Astrocyte of the cerebellum (primary cell): Measurements from ENCODE around the gene LMBRD2.
A peak's percentile ranks its signal among the peaks of the same experiment; 100 is the strongest.

Source experiments
- DNase-seq: peaks from one replicate; pipeline ENCODE4 v3.0.0-alpha.2; 2011; ENCODE audit warnings: low read depth
- H3K4me3 ChIP-seq: 2 replicates; pipeline ENCODE4 v1.5.1; 2011; ENCODE audit warnings: mild to moderate bottlenecking, low read depth, low read length, moderate library complexity
- in situ Hi-C: cut with HindIII; loops from 2 replicates; pipeline ENCODE4 v1.10.0; 2017; ENCODE audit warnings: low sequenced_read_pairs
- TF ChIP-seq, protein P1 (sequence below): IDR thresholded peaks from 2 replicates; pipeline ENCODE4 v1.5.1; 2012; ENCODE audit warnings: low read length, low read depth, moderate library complexity, mild to moderate bottlenecking; ENCODE audit errors: missing control alignments

Gene LMBRD2

DNA sequence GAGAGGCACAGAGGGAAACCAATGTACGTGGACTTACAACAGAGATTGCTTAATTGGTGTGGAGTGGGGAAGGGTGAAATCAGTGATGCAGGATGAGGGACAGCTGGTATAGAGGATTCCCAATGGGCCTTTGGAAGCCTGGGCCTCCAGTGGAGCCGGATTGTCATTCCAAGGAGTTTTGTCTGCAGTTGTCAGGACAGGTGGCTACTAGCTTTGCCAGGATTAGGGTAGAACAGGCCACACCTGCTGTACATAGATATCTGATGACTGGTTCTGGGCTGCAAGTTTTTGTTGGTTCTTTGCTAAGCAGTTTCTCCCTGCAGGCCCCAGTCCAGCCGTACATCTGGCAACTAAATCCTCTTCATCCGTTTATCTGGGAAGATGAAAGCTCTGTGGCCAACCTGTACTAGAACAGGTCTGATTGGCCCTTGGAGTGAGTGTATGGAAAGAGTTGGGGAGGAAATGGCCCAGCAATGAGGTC lies 4.5 kb upstream of the LMBRD2 start:
- in situ Hi-C loops: no loop called here
- no peak overlapping the region for H3K4me3 ChIP-seq
- TF ChIP-seq, protein P1, sequence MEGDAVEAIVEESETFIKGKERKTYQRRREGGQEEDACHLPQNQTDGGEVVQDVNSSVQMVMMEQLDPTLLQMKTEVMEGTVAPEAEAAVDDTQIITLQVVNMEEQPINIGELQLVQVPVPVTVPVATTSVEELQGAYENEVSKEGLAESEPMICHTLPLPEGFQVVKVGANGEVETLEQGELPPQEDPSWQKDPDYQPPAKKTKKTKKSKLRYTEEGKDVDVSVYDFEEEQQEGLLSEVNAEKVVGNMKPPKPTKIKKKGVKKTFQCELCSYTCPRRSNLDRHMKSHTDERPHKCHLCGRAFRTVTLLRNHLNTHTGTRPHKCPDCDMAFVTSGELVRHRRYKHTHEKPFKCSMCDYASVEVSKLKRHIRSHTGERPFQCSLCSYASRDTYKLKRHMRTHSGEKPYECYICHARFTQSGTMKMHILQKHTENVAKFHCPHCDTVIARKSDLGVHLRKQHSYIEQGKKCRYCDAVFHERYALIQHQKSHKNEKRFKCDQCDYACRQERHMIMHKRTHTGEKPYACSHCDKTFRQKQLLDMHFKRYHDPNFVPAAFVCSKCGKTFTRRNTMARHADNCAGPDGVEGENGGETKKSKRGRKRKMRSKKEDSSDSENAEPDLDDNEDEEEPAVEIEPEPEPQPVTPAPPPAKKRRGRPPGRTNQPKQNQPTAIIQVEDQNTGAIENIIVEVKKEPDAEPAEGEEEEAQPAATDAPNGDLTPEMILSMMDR: no peak
- no peak for DNase-seq

DNA sequence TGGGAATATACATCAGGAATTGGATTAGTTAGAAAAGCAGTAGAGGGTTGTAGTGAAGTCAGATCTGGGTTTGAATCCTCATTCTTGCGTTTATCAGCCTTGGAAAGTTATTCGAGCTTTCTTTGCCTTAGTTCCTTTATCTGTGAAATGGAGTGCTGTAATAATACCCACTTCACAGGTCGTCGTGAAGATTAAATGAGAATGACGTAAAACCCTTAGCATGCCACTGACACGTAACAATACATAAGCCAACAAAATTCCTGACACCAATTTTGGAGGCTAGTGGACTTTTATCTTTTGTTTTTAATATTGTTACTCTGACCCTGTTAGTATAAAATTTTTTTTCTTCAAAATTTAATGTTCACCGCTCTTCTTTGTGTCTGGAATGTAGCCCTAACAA lies 3.6 kb upstream of the LMBRD2 start:
- TF ChIP-seq, protein P1: no peak
- H3K4me3 ChIP-seq: no peak overlapping the region
- no peak for DNase-seq
- in situ Hi-C loops: no loop called here

DNA sequence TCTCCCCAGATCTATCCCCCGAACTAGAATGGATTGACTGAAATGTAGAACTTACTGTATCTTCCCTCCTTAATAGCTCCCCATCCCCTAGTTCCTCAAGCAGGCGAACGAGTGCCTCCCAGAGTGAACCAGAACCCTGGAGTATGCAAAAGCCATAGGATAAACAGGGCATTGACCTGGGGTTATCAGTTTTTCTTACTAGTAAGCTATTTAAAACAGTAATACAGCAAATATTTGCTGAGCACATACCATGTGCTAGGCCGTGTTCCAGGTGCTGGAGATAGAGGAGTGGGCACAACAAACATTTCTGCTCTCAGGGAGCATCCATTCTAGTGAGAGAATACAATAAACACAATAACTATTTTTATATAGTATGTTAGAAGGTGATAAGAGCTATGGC lies 2.0 kb upstream of the LMBRD2 start:
- DNase-seq: no peak
- TF ChIP-seq, protein P1: no peak
- in situ Hi-C loops: no loop called here
- peak overlapping the region; percentile 67 for H3K4me3 ChIP-seq

DNA sequence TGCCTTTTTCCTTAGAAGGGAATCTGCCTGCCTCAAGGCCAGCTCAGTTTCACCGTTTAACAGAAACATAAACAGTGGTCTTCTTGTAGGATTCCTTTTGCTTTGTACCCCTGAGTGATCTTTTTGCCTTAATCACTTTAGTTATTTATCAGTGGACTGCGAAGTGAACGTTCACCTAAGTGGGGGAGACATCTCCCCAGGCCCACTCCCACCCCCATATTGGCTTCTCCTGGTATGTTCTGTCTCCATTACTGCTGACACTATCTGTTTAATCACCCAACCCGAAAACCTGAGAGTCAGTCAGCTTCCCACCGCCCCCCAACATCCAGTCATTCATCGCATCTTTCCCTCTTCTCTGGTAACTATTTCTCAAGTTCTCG lies 1.6 kb upstream of the LMBRD2 start:
- no peak for DNase-seq
- peak overlapping the region; percentile 67 for H3K4me3 ChIP-seq
- in situ Hi-C loops: no loop called here
- TF ChIP-seq, protein P1: no peak

DNA sequence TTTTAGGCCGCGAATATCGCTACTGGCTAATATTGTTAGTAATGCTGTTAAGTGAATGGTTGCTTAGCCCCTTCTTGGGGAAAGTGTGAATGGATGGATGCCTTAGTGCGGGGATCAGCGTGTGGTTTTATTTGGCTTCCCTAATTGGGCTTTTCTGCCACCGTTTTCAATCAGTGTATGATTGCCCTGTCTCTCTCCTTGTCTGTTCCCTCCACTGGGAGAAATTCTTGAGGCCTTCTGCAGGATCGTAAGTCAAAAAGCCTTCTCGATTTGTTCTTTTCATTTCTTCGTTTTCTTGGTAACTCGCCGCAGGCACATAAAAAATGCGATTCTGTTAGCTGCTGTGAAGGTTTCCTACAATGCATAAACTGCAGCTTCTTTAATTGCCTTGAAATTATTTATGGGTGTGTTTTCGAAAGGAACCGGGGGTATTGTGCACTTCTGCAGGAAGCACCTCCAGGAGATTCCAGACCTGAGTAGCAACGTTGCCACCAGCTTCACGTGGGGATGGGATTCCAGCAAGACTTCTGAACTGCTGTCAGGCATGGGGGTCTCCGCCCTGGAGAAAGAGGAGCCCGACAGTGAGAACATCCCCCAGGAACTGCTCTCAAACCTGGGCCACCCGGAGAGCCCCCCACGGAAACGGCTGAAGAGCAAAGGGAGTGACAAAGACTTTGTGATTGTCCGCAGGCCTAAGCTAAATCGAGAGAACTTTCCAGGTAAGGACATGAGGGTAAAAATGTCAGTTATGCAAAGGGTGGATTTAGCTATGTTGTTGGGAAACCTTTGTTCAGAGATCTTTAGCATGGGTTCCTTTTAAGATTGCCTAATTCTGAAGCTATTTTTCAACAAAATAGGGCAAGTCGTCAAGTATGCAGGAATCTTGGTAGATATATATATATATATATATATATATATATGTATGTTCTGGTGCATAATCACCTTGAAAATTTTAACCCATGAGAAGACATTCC lies 924 bp upstream of the LMBRD2 start:
- peak overlapping the region; percentile 67 for H3K4me3 ChIP-seq
- in situ Hi-C loops: no loop called here
- TF ChIP-seq, protein P1: no peak
- no peak for DNase-seq

DNA sequence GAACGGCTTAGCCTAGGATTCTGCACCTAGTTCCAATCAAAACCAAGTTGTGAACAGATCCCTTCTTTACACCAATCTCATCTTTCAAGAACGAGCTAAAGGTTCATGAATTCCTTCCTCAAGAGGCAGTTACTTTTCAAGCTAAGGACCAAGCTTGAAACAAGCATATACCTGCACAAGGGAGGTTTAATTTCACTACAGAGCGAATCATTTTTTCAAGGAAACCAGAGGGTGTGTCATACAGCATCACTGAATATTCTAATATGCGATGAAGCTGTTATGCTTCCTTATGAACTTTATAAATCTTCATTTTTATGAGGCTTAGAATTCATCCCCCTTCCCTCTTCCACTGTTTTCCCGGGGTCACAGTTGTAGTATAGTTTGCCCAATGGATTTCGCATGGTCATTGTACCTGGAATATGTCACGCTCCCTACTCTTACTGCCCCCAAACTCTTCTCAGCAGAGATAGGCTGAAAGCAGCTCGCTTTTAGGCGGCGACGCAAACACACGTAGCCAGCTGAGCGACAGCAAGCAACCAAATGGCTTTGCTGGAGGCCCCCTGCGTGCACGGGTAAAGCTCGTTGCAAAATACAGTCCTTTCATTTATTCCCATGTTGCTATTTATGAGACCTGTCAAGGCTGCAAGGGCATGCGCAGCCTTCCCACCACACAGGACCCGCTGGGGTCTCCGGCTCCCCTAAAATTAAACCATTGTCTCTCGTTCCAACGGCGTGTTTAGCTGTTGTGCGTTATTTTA lies 832 bp downstream of the LMBRD2 start:
- in situ Hi-C loops: no loop called here
- H3K4me3 ChIP-seq: peak overlapping the region; percentile 67
- TF ChIP-seq, protein P1: no peak
- DNase-seq: no peak
